GM20000 (cell line): Measurements from ENCODE around the gene DNMBP.
"Not testable (repeated sequence)": the region's sequence is repeated elsewhere in the genome, so short reads cannot be mapped to it uniquely, and the experiment has no call there.

Source experiments
- DNase-seq: peaks from one replicate; pipeline ENCODE4 v3.0.0; 2012; ENCODE audit warnings: low spot score
- TF ChIP-seq, protein P1 (sequence below): IDR thresholded peaks from 2 replicates; pipeline ENCODE4 v1.5.1; 2012; ENCODE audit warnings: mild to moderate bottlenecking, control low read depth; ENCODE audit errors: extremely low read depth, missing control alignments

Gene DNMBP

DNA sequence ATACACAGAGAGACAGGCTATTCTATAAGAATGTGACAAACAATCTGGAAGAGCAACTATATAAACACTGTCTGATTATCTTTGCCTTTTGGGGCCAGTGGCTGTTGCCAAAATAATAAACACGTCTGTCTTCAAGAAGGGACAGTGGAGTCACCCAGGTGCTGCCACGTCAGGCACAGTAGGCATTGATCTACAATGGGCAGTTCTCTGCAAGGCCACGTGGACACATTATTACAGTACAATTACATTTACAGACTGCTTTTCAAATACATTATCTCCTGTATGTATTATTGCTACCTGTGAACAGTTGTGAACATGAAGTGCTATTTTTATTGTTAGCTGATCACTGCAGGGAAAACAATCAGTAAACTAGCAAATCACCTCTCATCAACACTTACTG, 14.0 kb downstream of the DNMBP start:
- DNase-seq: no peak

DNA sequence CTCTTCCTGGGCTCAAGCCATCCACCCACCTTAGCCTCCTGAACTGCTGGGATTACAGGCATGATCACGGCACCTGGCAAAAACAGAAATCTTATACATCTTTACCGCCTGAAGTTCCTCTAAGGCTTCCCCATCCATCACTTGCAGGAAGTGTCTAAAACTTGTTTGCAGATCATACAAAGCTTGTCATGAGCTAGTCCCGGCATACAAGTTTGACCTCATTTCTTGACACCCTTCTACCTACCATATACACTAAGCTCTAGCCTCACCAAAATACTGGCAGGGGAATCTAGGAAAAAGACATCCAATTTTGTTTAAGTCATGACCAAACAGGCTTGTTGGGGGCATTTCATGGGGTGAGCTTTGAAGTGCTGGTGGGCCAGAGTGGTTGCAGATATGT, 14.5 kb downstream of the DNMBP start:
- DNase-seq: no peak
- TF ChIP-seq, protein P1, sequence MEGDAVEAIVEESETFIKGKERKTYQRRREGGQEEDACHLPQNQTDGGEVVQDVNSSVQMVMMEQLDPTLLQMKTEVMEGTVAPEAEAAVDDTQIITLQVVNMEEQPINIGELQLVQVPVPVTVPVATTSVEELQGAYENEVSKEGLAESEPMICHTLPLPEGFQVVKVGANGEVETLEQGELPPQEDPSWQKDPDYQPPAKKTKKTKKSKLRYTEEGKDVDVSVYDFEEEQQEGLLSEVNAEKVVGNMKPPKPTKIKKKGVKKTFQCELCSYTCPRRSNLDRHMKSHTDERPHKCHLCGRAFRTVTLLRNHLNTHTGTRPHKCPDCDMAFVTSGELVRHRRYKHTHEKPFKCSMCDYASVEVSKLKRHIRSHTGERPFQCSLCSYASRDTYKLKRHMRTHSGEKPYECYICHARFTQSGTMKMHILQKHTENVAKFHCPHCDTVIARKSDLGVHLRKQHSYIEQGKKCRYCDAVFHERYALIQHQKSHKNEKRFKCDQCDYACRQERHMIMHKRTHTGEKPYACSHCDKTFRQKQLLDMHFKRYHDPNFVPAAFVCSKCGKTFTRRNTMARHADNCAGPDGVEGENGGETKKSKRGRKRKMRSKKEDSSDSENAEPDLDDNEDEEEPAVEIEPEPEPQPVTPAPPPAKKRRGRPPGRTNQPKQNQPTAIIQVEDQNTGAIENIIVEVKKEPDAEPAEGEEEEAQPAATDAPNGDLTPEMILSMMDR: no peak

More for the DNA sequence above, 14.0 kb downstream of the DNMBP start:
- TF ChIP-seq, protein P1: no peak

DNA sequence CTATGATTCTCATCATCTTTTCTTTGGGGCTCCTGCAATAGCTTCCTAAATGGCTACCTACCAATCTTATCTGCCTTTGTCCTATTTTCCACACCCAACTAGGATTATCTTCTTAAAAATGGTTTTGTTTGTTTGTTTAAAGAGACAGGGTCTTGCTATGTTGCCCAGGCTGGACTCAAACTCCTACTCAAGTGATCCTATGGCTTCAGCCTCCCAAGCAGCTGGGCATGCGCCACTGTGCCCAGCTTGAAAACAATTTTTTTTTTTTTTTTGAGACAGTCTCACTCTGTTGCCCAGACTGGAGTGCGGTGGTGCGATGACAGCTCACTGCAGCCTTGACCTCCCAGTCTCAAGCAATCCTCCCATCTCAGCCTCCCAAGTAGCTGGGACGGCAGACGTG, 14.9 kb downstream of the DNMBP start:
- TF ChIP-seq, protein P1: no peak
- no peak for DNase-seq

DNA sequence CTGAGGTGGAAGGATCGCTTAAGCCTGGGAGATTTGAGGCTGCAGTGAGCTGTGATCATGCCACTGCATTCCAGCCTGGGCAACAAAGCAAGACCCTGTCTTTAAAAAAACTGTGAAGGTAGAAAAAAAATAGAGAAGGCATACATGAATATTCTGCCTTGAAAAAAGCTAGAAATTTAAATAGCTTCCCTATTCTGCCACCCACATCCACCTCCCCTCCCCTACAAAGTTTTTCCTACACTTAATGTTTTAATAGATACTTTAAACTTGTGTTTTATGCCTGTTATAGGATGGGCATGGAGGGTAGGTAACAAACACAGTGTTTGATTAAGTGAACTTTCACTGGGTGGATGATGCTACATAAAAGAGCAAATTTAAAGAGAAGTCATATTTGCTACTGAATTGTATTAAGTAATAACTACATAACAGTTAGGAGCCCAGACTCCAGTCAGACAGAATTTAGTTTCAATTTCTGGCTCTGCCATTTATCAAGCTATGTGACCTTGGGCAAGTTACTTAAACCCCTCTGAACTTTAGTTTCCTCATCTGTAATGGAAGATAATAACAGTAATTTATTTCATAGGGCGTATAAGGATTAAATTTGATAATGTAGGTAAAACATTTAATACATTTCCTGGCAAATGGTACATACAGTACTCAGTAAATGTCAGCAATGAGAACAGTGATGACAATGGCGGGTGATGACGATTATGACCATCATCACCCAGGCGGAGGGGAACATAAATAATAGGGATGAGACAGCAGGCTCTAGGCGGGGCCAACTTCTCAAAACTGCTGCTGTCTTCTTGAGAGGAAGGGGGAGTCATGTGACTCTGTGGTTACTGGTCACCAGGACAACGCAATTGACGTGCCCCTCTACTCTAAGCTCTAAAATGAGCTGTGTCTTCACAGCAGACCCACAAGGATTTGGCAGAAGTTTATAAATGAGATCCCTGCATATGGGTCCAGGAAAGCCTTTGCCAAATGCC, 15.8 kb downstream of the DNMBP start:
- TF ChIP-seq, protein P1: no peak
- DNase-seq: peak; percentile 76

DNA sequence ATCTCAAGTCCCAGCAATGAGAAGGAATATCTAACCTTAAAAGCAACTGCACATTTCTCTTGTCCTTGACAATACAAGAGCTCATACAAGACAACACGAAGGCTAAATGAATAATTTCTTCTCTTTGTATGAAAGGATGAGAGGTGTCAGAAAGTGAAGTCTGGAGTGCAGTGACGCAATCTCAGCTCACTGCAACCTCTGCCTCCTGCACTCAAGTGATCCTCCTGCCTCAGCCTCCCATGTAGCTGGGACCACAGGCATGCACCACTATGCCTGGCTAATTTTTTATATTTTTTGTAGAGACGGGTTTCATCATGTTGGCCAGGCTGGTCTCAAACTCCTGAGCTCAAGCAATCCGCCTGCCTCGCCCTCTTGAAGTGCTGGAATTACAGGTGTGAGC, 24.1 kb downstream of the DNMBP start:
- DNase-seq: not testable (repeated sequence)

DNA sequence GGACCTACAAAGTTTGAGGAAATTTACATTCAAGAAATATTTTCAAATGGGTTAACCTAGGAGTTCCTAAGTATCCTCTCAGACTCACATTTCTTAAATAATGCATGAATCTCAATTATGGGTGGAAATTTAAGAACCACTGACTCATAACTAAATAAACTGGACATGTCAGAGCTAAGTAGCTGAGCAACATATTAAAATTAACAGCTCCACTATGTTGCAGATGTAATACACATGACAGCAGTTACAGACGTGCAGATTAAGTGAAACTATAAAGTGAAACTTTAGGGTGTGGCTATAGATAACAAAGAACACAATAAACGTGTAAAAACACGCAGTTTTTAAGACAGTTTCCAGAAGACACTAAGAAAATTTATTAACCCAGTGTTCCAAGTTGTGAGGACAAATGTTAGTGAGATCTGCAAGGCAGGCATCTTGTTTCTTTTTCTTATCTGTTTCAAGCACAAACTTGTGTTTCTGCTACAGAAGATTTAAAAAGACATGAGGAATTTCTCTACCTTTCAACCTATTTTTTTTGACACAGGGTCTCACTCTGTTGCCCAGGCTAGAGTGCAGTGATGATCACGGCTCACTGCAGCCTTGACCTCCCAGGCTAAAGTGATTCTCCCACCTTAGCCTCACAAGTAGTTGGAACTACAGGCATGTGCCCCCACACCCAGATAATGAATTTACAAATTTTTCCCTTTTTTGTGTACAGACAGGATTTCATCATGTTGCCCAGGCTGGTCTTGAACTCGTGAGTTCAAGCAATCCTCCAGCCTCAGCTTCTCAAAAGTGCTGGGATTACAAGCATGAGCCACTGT, 25.3 kb downstream of the DNMBP start:
- peak; percentile 49 for DNase-seq
- TF ChIP-seq, protein P1: no peak

DNA sequence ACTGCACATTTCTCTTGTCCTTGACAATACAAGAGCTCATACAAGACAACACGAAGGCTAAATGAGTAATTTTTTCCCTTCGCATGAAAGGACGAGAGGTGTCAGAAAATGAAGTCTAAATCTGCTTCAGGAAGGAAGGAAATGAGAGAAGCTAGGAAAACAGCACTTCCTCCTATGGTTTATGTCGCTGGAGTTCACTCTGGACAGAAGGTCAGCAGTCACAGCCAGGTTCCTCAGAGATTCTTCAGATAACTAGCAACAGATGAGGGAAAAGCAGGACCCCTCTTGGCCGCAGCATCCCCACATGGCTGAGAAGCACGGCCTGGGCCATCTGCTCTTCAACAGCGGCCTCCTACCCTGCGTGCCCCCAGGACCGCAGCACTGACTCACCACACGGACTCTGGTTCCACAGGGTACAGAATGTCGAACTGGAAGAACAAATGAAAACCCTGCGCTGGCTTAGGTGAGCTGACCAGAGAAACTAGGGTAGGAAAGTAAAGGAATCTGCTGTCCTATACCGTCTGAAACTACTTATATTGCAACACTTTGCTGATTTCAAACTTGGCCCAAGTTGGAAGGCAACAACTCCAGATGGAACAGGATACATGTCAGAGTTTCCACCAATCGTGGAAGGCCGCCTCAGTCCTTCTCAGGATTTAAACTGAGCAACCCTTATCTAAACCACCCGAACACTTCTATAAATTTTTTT, 26.3 kb downstream of the DNMBP start:
- TF ChIP-seq, protein P1: no peak
- DNase-seq: no peak
